NCI-H82 treated with DMSO at 0.1 percent for 48 hours (cell line): ENCODE data around the gene DCAF12.
A peak's percentile ranks its signal among the peaks of the same experiment; 100 is the strongest.
"Not testable (repeated sequence)": the region's sequence is repeated elsewhere in the genome, so short reads cannot be mapped to it uniquely, and the experiment has no call there.

Source experiments
- DNase-seq: peaks from one replicate; lab custom pipeline; 2025; ENCODE audit not compliant: unreplicated experiment; lab: John Stamatoyannopoulos, UW

DCAF12 gene

GRCh38 chr9:34070606-34071324 is 55.7 kb downstream of the DCAF12 start:
- DNase-seq: no peak

GRCh38 chr9:34069831-34070230 is 56.7 kb downstream of the DCAF12 start:
- DNase-seq: no peak

GRCh38 chr9:34065541-34065940 is 61.0 kb downstream of the DCAF12 start:
- DNase-seq: no peak

- DNase-seq: no peak
Observed at GRCh38 chr9:34059954-34060353, 66.5 kb downstream of the DCAF12 start.

GRCh38 chr9:34059281-34059680 is 67.2 kb downstream of the DCAF12 start:
- no peak for DNase-seq

- peak; percentile 47 for DNase-seq
Observed at GRCh38 chr9:34049630-34050384, 76.7 kb downstream of the DCAF12 start.

- peak; percentile 87 for DNase-seq
Observed at GRCh38 chr9:34048727-34049629, 77.5 kb downstream of the DCAF12 start, which contains the start of gene UBAP2. TSS of gene UBAP2 (minus strand) at chr9:34048887. CDS start at chr9:34017148, 31,739 bp downstream.

GRCh38 chr9:34047864-34048726 is 78.4 kb downstream of the DCAF12 start:
- no peak for DNase-seq

GRCh38 chr9:34046784-34047379 is 79.6 kb downstream of the DCAF12 start:
- no peak for DNase-seq

- DNase-seq: no peak
Observed at GRCh38 chr9:34045903-34046302, 80.6 kb downstream of the DCAF12 start.

GRCh38 chr9:34042074-34042473 is 84.4 kb downstream of the DCAF12 start:
- not testable (repeated sequence) for DNase-seq

- DNase-seq: not testable (repeated sequence)
Observed at GRCh38 chr9:34038851-34039250, 87.6 kb downstream of the DCAF12 start.

- DNase-seq: no peak
Observed at GRCh38 chr9:34037626-34038025, 88.9 kb downstream of the DCAF12 start.

- no peak for DNase-seq
Observed at GRCh38 chr9:34036625-34037024, 89.9 kb downstream of the DCAF12 start.
